Heart right ventricle (tissue), 16 donors: ENCODE data around the gene SH3D21. TPM values are rescaled to one million over a fixed set of nuclear protein-coding genes. Genes with fewer than 3 reads are reported as not detected.

ENCODE experiments used
- ATAC-seq, 8 donors: fragments of 200-7000 bp; cut with Tn5 transposase; one replicate each; pipeline ENCODE4 v1.9.1; 2020; ENCODE audit warnings: mild to moderate bottlenecking in 8 of 8, moderate library complexity in 8 of 8, moderate number of reproducible peaks in 1 of 8
- DNase-seq, 2 donors: peaks; one replicate each; pipeline ENCODE4 v3.0.0-alpha.2; 2020
- H3K27ac ChIP-seq, 10 donors: fragments of 200-600 bp; sonication (generic) in 2 of 10; one replicate each; pipeline versions ENCODE4 v1.5.0 to v1.8.0; 2020 to 2022; ENCODE audit warnings: mild to moderate bottlenecking in 3 of 10
- H3K27me3 ChIP-seq, 7 donors: fragments of 200-600 bp; one replicate each; pipeline ENCODE4 v1.8.0; 2021 to 2022; ENCODE audit warnings: mild to moderate bottlenecking in 2 of 7
- H3K36me3 ChIP-seq, 9 donors: fragments of 200-600 bp; sonication (generic) in 1 of 9; one replicate each; pipeline versions ENCODE4 v1.5.0 to v1.8.0; 2020 to 2022; ENCODE audit warnings: mild to moderate bottlenecking in 2 of 9
- H3K4me1 ChIP-seq, 9 donors: fragments of 200-600 bp; sonication (generic) in 1 of 9; one replicate each; pipeline versions ENCODE4 v1.5.0 to v1.8.0; 2020 to 2022; ENCODE audit warnings: mild to moderate bottlenecking in 4 of 9
- H3K4me3 ChIP-seq, 10 donors: fragments of 200-600 bp; sonication (generic) in 2 of 10; one replicate each; pipeline versions ENCODE4 v1.5.0 to v1.8.0; 2020 to 2022; ENCODE audit warnings: mild to moderate bottlenecking in 7 of 10, moderate library complexity in 2 of 10
- H3K9me3 ChIP-seq, 11 donors: fragments of 200-600 bp in 10 of 11; sonication (generic) in 2 of 11; one replicate each; pipeline versions ENCODE4 v1.5.0 to v1.8.0; 2013 to 2022; ENCODE audit warnings: mild to moderate bottlenecking in 2 of 11, control low read depth in 1 of 11, moderate library complexity in 1 of 11
- WGBS, 2 donors: extraction: QIAGEN DNeasy Blood & Tissue Kit; methylation state at CpG; one replicate each; pipeline ENCODE4 v1.1.7; 2013; ENCODE audit warnings: inconsistent platforms in 1 of 2; 5-methylcytosine and 5-hydroxymethylcytosine counted together
- intact Hi-C, 10 donors: fragments of 100-400 bp; cut with DNase I; formaldehyde crosslinking; loops; one replicate each; pipeline versions ENCODE4 v1.11.1 to v1.14.2; 2022
- polyA plus RNA-seq, 2 donors: library from polyadenylated mRNA; stranded (reverse); fragments of 200-250 nt; gene quantifications; one replicate each; pipeline ENCODE4 v1.2.3, GENCODE V29; 2013
- total RNA-seq, 10 donors: library from RNA; stranded (reverse); fragmentation: NEBNext Ultra II Directional in 3 of 10; extraction: Animal tissue kit (Norgen Biotek cat#: 25700) in 3 of 10; gene quantifications; one replicate each; pipeline versions ENCODE4 v1.2.1 to v1.2.4, GENCODE V29; 2021 to 2023
- TF ChIP-seq, protein P1 (sequence below), 9 donors: fragments of 200-600 bp; sonication (generic) in 2 of 9; IDR thresholded peaks; one replicate each; pipeline versions ENCODE4 v1.5.0 to v1.8.0; 2021 to 2022; ENCODE audit warnings: antibody characterized with exemption in 9 of 9, mild to moderate bottlenecking in 5 of 9, moderate library complexity in 1 of 9
- donor health status: Arrhythmogenic right ventricular cardiomyopathy.
- donor health status: ischemic (EF 13 %, LVEDD 7.1; RV severe dilation, severe dysfunction).
- donor health status: healthy with polysubstance abuse.
- donor health status: DM: no; HTN: yes; CAD: no.
- donor health status: DM: no; HTN: no; CAD: no.
- donor health status: ischemic (EF 25% LVEDD 6.9; RV normal size, moderate dysfunction).
- donor health status: ischemic (EF 25% LVEDD 5.7; RV mildly dilated, moderate dysfunction).
- donor health status: healthy.
- donor health status: DM: yes; HTN: yes; CAD: no.
- donor health status: Ischemic cardiomyopathy.
- donor health status: ischemic (EF 35%, LVEDD 5.7; RV mildly dilated, moderate dysfunction).
- donor health status: nonischemic (EF 11% LVEDD 7.7; RV severe dilation, severe dysfunction).
- donor health status: DM: yes; HTN: yes; CAD: no.
- donor health status: PGD.
- donor health status: ischemic (EF 29% LVEDD 5.4; RV normal size, mild dysfunction).
- donor health status: nonischemic (EF 23%, LVEDD 6.1; RV moderate dilation, normal function).

The SH3D21 gene
- total and polyA plus RNA-seq, 12 donors: 0.58 to 4.8 (median 1.7) TPM

DNA sequence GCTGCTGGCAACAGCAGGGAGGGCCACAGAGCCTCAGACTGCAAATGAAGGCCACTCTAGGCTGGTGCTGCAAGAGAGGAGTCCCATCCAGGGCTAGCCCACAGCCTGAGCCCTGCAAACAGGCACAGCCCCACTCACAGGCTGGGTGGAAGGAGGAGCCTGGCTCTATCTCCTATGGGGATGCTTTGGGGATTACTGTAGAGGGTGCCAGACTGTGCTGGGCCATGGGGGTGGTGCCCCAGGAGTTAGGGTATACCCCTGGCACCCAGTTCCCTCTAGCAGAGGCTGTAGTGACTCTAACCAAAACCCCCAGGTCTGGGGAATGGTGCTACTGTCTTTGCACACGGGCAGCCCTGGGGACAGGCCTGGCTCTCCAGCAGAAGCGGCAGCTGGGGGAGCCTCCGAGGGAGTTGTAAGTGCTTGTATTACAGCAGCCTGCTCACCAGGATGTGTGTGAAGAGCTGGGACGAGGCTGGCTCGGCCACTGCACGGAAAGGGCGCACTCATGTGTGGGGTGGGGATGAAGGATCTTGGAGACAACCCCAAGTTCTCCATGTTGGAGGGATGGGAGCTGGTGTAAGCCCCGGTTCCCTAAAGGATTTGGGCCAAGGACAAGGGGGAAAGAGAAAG is 40.7 kb downstream of the SH3D21 start:
- WGBS, 2 donors: 89 to 92% methylated on average over 8 of the region's 8 CpGs
- TF ChIP-seq, protein P1, sequence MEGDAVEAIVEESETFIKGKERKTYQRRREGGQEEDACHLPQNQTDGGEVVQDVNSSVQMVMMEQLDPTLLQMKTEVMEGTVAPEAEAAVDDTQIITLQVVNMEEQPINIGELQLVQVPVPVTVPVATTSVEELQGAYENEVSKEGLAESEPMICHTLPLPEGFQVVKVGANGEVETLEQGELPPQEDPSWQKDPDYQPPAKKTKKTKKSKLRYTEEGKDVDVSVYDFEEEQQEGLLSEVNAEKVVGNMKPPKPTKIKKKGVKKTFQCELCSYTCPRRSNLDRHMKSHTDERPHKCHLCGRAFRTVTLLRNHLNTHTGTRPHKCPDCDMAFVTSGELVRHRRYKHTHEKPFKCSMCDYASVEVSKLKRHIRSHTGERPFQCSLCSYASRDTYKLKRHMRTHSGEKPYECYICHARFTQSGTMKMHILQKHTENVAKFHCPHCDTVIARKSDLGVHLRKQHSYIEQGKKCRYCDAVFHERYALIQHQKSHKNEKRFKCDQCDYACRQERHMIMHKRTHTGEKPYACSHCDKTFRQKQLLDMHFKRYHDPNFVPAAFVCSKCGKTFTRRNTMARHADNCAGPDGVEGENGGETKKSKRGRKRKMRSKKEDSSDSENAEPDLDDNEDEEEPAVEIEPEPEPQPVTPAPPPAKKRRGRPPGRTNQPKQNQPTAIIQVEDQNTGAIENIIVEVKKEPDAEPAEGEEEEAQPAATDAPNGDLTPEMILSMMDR (IDR thresholded peaks at IDR 0.05): no peak
- intact Hi-C loops: loop anchor here in 2 of 10 donors (5.0 kb wide), 2 partner anchors 60 to 70 kb away; no protein-coding TSS in a partner anchor
- H3K36me3 ChIP-seq: peaks cover 0 to 87% (median 42%) of the 10 kb centered on the region in 9 donors
- no peaks in the 10 kb centered on the region for H3K27me3 ChIP-seq
- no peaks in the 10 kb centered on the region for H3K9me3 ChIP-seq
- ATAC-seq (no peak), DNase-seq (no peak)
- no peak overlapping the region for H3K27ac ChIP-seq
- H3K4me3 ChIP-seq: no peak overlapping the region
- peaks cover 17 to 46% (median 31%) of the 10 kb centered on the region in 9 donors for H3K4me1 ChIP-seq

DNA sequence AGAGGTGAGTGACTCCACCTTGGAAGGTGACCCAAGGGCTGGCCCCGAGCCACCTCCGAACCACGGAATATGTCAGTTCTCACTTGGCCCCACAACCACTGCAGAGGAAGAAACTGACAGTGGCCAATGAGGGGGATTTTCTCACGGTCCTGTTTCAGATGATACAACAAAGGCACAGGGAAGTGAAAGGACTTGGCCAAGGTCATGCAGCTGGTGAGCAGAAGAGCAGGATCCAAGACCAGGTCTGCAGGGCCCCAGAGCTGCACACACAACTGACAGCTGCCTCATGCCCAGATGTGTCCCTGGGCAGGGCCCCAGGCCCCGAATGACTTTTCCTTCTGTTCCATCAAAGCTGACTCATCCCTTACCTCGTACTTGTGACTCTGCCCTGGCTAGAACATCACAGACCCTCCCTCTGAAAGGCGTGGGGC is 43.1 kb downstream of the SH3D21 start:
- TF ChIP-seq, protein P1 (IDR thresholded peaks at IDR 0.05): no peak
- Histone ChIP-seq H3K4me1 (peaks cover 17 to 50% (median 39%) of the 10 kb centered on the region in 9 donors), H3K36me3 (peaks cover 0 to 89% (median 45%) of the 10 kb centered on the region in 9 donors), H3K4me3 (no peak overlapping the region), H3K9me3 (no peaks in the 10 kb centered on the region), H3K27ac (peak overlapping the region in 9 of 10 donors; percentile 19 to 84 (median 79)), H3K27me3 (no peaks in the 10 kb centered on the region)
- 60 to 66% methylated on average over 7 of the region's 7 CpGs for WGBS, 2 donors
- intact Hi-C loops: loop anchor here in 2 of 10 donors (5.0 kb wide), 2 partner anchors 58 to 68 kb away; no protein-coding TSS in a partner anchor
- ATAC-seq: peak in 1 of 8 donors; percentile 10
- DNase-seq: no peak

DNA sequence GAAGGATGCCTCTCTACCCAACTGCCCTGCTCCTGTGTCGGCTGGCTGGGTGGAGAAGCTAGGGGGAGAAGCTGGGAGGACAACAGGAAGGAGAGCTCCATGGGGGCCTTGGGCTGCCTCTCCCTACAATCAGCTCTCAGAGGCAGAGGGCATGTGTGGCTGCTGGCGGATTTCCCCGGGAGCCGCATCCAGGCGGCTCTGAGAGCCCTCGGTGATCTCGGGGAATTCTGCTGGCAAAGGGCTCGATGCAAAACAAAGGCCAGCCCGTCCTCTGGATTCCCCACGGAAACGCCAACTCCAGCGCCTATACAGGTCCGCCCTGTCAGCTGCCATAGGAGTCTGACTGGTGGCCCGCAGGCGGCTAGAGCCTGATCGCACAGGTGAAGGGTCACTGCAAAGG is 43.7 kb downstream of the SH3D21 start:
- H3K36me3 ChIP-seq: peaks cover 0 to 89% (median 51%) of the 10 kb centered on the region in 9 donors
- ATAC-seq (peak; percentile 32 to 68 (median 43)), DNase-seq (no peak)
- H3K27me3 ChIP-seq: no peaks in the 10 kb centered on the region
- peak overlapping the region in 9 of 10 donors; percentile 19 to 84 (median 79) for H3K27ac ChIP-seq
- H3K4me3 ChIP-seq: no peak overlapping the region
- H3K9me3 ChIP-seq: no peaks in the 10 kb centered on the region
- 62 to 64% methylated on average over 16 of the region's 16 CpGs for WGBS, 2 donors
- H3K4me1 ChIP-seq: peaks cover 17 to 50% (median 39%) of the 10 kb centered on the region in 9 donors
- intact Hi-C loops: loop anchor here in 3 of 10 donors (1.0 to 5.0 kb wide), 3 partner anchors 48 to 67 kb away; no protein-coding TSS in a partner anchor
- TF ChIP-seq, protein P1 (IDR thresholded peaks at IDR 0.05): no peak

DNA sequence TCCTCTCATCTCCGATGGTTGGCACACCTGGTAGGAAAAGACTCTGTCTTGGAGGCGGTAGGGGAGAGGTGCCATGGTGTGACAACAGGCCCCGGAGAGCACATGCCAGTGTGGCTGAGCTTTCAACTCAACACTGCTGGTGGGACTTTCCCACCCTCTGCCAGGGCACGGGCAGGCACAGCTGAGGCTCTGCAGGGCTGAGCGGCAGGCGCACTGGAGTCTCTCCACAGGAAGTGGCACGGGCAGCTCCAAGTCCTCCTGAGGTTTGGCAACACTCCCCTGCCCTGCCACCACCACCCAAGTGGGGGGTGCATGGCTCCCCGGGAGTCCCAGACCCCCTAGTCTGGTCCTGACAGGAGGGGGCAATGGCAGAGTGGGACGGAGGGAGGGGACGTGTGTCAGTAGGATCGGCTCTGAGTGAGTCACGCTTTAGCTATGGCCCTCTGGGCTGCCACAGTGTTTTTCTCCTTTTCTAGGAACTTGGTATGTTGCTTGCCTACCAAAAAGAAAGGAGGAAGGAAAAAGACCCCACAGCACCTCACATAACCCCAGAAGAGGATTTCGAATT is 44.6 kb downstream of the SH3D21 start:
- Histone ChIP-seq H3K27ac (peak overlapping the region in 7 of 10 donors; percentile 58 to 84 (median 79)), H3K36me3 (peaks cover 0 to 89% (median 49%) of the 10 kb centered on the region in 9 donors), H3K4me1 (peaks cover 17 to 50% (median 39%) of the 10 kb centered on the region in 9 donors), H3K27me3 (no peaks in the 10 kb centered on the region), H3K4me3 (no peak overlapping the region), H3K9me3 (no peaks in the 10 kb centered on the region)
- ATAC-seq (peak; percentile 41 to 62 (median 56)), DNase-seq (no peak)
- TF ChIP-seq, protein P1 (IDR thresholded peaks at IDR 0.05): no peak
- 49 to 62% methylated on average over 13 of the region's 13 CpGs for WGBS, 2 donors
- intact Hi-C loops: loop anchor here in 1 of 10 donors (1.0 kb wide), 1 partner anchor 48 kb away; no protein-coding TSS in a partner anchor
